GM12892 (cell line): ENCODE results near the gene RHOH. TPM values are rescaled to one million over a fixed set of nuclear protein-coding genes. Genes with fewer than 3 reads are reported as not detected.
"Not testable (repeated sequence)": the region's sequence is repeated elsewhere in the genome, so short reads cannot be mapped to it uniquely, and the experiment has no call there.

Source experiments
- DNase-seq: peaks from one replicate; pipeline ENCODE4 v3.0.0; 2011; ENCODE audit not compliant: insufficient read length
- FAIRE-seq: peaks from 2 replicates; lab custom pipeline; 2011; peaks lifted over from hg19 to GRCh38; lab: Jason Lieb, UNC
- POLR2A ChIP-seq: IDR thresholded peaks from 2 replicates; pipeline ENCODE4 v1.6.1; 2011; ENCODE audit warnings: low read depth, low read length, control low read depth
- POLR2AphosphoS5 ChIP-seq: IDR thresholded peaks from 2 replicates; pipeline ENCODE4 v1.6.1; 2011; ENCODE audit warnings: low read depth, low read length, control low read depth
- TAF1 ChIP-seq: IDR thresholded peaks from 2 replicates; pipeline ENCODE4 v1.6.1; 2011; ENCODE audit warnings: low read depth, mild to moderate bottlenecking, control low read depth, low read length, borderline replicate concordance
- polyA plus RNA-seq: library from polyadenylated mRNA; unstranded; fragments of >200 nt; gene quantifications from one replicate; pipeline ENCODE4 v1.2.1, GENCODE V29; 2012; ENCODE audit warnings: missing spikeins, inconsistent platforms; ENCODE audit not compliant: missing spikeins

Gene RHOH, protein sequence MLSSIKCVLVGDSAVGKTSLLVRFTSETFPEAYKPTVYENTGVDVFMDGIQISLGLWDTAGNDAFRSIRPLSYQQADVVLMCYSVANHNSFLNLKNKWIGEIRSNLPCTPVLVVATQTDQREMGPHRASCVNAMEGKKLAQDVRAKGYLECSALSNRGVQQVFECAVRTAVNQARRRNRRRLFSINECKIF
- polyA plus RNA-seq: 93.6 TPM

DNA sequence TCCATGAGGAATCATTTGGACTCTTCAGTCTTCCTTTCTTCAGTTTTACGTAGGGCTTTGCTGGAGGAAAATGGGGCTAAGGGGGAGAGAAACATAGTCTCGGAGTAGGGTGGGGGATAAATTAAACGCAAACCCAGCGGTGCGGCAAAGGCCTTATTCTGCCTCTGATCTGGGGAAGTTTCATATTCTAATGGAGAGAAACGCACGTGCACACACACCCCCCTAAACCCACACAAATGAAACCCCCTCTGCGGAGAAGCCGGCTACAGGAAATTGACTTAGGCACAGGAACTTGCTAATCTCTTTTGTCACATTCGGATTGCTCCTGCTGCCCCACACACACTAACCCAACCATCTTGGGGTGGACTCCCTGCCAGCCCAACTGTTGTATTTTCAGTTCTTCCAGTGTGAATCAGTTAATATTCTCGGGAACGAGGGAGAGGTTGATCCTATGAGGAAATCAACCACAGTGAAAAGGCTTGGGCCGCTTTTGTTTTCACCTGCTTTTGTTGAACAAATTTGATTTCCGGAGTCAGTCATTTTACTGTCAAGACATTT, at the start of gene RHOH:
TSS of gene RHOH (plus strand) at position 308 of the 558 bp plus-strand sequence. CDS start 46,356 bp downstream, outside the sequence.
- no peak for DNase-seq
- peak; percentile 93 for FAIRE-seq
- TF ChIP-seq POLR2A (peak; percentile 92), TAF1 (peak; percentile 94), POLR2AphosphoS5 (peak; percentile 89)

DNA sequence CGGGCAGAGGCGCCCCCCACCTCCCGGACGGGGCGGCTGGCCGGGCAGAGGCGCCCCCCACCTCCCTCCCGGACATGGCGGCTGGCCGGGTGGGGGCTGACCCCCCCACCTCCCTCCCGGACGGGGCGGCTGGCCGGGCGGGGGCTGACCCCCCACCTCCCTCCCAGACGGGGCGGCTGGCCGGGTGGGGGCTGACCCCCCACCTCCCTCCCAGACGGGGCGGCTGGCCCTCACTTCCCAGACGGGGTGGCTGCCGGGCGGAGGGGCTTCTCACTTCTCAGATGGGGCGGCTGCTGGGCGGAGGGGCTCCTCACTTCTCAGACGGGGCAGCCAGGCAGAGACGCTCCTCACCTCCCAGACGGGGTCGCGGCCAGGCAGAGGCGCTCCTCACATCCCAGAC, 49.3 kb upstream of the RHOH start:
- not testable (repeated sequence) for FAIRE-seq

DNA sequence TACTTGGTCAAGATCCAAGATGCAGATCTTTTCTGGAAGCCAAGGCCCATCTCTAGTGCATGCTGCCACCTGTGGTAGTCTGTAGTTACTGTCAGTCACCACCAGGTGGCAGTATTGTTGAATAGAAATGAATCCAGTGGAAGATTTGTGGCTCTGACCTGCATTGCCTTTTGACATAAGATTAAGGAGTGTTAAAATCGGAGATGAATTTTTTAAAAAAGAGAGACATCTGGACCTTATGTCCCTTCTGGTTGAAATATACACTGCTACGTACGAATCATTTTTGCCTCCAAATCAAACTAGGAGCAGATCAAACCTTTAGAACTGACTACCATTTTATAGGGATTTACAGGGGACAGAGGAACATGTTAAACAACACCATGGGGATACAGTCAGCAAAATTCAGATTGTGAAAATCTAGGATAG, 46.9 kb upstream of the RHOH start:
- DNase-seq (no peak), FAIRE-seq (peak; percentile 97)
- TF ChIP-seq TAF1 (no peak), POLR2A (no peak), POLR2AphosphoS5 (no peak)

More for the DNA sequence above, 49.3 kb upstream of the RHOH start:
- not testable (repeated sequence) for DNase-seq

DNA sequence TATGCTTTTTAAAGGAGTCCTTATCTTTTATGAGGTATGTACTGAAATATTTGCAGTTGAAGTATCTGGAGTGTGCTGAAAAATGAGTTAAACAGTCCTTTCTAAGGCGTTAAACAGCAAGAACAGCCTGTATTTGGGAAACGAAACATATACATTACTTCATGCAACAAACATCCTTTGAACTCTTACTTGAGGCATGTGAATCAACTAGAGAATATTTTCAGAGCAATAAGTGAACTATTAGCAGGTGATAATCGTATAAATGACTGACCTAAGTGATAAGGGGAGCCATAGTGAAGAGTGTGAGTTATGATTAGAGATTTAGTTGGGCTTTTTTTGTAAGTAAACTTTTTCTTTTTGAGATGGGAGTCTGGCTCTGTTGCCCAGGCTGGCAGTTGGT, 45.9 kb upstream of the RHOH start:
- peak; percentile 36 for FAIRE-seq
- TF ChIP-seq POLR2AphosphoS5: no peak
- TF ChIP-seq TAF1: no peak
- no peak for TF ChIP-seq POLR2A
- no peak for DNase-seq

DNA sequence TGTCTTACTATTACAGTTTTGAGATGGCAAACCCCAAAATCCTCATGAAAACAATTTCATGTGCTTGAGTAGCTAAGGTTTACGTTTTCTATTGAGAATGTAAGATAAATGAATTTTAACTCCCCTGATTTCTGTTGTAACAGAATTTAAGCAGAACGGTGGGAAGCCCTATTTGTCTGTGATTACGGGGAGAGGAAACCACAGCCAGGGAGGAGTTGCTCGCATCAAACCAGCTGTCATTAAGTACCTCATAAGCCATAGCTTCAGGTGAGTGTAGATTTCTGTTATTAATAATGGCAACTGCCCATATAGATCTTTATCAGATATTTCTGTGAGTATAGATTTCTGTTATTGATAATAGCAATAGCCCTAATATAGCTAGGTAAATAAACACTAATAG, 44.2 kb upstream of the RHOH start:
- TF ChIP-seq POLR2A (no peak), TAF1 (no peak), POLR2AphosphoS5 (no peak)
- DNase-seq: no peak
- FAIRE-seq: no peak

DNA sequence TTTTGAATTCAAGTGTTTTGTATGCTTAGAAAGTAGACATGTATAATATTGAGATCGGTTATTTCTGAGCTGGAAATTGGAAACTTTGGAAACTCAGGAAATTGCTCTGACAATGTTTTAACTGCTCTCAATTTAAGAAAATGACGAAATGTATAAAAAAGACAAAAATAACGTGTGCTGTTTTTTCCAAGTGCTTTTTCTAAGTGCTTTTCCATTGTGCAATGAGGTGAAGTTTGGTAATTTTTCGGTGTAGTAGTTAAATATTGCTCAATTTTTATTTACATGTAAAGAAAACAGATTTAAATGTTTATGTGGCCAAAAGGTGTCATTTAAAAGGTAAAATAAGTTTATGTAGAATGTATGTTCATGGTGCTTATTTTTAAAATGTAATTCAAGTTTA, 39.4 kb upstream of the RHOH start:
- FAIRE-seq: no peak
- TF ChIP-seq POLR2A (no peak), TAF1 (no peak), POLR2AphosphoS5 (no peak)

DNA sequence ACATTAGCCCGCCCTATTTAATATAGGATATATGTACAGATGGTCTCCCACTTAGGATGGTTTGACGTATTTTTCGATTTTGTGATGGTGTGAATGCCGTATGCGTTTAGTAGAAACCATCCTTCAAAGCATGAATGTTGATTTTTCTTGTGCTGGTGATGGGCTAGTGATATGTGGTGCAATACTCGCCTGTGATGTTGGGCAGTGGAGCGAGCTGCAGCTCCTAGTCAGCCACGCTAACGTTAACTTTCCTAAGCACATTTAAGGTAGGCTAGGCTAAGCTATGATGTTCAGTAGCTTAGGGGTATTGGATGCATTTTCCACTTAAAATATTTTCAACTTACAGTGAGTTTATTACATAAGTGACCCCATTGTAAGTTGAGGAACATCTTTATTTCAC, 36.6 kb upstream of the RHOH start:
- DNase-seq: no peak
- TF ChIP-seq POLR2A (no peak), POLR2AphosphoS5 (no peak)
- FAIRE-seq: peak; percentile 14

More for the DNA sequence above, 39.4 kb upstream of the RHOH start:
- DNase-seq: no peak

DNA sequence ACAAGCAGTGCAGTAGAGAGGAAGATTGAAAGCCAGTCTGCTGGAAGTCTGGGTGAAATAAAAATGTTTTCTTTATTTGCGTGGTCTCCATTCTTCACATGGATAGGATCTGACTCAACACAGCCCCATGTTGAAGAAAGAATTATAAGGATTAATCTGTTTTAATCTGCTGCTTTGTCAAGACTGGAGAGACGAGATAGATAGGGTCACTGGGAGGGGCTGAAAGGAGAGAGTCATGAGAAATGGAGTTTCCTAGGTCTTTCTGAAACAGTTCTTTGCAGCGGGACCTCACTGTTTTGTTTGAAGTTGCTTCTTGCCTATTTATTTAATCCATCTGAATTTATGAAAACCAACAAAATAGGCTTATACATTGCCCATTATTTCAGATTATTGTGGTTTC, 32.4 kb upstream of the RHOH start:
- DNase-seq: no peak
- no peak for TF ChIP-seq TAF1
- no peak for TF ChIP-seq POLR2AphosphoS5
- no peak for TF ChIP-seq POLR2A
- no peak for FAIRE-seq

DNA sequence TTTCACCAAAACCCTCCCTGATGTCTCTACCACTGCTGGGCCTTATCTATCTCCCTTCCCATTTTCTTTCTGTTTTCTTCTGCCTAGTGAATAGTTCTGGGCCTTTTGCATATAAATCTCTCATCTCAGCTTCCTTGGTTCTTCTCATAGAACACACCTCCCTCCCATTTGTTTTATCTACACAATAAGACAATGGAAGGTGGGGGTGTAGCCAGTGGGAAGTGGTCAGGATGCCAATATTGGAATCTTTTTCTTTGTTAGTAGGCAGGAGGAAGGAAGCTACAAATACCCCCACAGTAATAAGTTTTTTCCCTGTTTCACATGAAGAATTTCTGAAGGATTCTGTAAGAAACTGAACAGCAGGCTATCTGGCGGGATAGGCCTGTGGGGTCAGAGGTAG, 30.9 kb upstream of the RHOH start:
- FAIRE-seq (no peak), DNase-seq (no peak)
- TF ChIP-seq TAF1: no peak
- TF ChIP-seq POLR2A: no peak
- TF ChIP-seq POLR2AphosphoS5: no peak

DNA sequence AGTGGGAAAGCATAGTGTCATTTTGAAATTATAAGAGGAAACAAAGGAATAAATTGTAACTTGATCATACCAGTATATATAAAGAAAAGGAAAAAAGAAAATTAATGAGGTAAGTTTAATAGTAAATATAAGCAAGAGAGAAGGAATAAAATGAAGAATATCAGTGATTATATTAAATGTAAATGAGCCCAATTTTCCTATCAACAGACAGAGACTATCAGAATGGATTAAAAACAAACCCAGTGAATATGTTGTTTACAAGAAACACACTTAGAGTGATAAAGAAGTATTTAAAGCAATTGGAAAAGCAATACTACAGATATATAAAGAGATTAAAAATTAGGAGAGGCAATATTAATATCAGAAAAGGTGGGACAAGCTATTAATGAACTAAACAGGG, 28.8 kb upstream of the RHOH start:
- TF ChIP-seq TAF1 (no peak), POLR2A (no peak), POLR2AphosphoS5 (no peak)
- FAIRE-seq (no peak), DNase-seq (no peak)

DNA sequence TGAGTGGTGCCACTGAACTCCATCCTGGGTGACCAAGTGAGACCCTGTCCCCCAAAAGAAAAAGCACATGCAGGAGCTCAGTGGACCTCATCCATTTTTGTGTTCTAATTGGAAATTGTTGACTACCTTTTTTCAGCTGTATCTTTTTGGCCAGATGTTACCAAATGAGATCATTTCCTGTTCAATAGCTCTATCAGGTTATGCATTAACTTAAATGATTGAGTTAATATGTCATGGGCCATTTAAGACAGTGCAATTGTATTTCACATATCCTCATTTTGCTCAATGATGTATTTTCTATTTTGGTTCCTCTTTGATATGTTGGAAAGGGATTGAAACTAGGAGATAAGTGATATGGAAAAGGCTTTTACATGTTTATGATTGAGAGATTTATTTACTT, 26.2 kb upstream of the RHOH start:
- FAIRE-seq: peak; percentile 73
- TF ChIP-seq POLR2A (no peak), POLR2AphosphoS5 (no peak), TAF1 (no peak)
- DNase-seq: no peak

DNA sequence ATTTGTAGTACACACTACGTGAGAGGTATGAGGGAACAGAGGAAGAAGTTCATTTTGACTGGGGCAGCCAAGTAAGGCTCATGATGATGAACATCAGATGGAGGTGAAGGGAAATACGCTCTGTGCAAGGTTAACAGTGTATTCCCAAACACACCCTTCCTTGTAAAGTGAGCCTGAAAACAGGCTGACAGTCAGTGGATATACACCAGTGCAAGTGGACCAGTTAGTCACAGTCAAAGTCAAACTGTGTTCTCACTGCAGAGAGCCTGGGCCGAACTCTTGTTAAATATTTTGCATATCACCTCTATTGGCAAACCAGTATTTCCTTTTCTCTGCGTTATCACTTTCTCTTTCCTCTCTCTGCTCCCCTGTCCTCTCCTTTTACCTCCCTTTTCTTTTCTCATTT, 23.4 kb upstream of the RHOH start:
- DNase-seq: no peak
- TF ChIP-seq POLR2AphosphoS5 (no peak), POLR2A (0 out of 2 replicates have a peak, but pooled peaks have one; percentile 36)
- FAIRE-seq: peak; percentile 82

DNA sequence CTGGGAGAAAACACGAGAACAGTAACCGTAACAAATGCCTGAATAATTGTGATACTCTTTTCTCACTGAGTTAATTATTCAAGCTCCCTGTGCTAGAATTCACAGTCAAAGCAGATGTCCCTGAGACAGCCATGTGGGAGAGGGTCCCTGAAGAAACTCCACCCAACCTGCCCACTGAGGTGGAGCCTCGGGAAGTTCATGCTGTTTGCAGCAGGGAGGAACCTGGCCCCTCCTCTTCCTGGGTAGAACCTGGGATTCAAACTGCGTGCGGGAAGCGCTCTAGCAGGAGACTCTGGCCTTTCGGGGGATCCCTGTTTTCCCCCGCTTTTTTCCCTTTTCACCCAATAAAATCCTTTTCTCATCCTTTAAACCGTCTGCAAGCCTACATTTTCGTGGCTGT, 20.2 kb upstream of the RHOH start:
- no peak for FAIRE-seq
- TF ChIP-seq TAF1 (no peak), POLR2AphosphoS5 (no peak), POLR2A (no peak)
- no peak for DNase-seq
